OCI-LY1 (cell line): ENCODE measurements around the gene RPS6KA2.

Source experiments
- EZH2 ChIP-seq: fragments of 200-600 bp; sonication (generic), shearing (Covaris generic); IDR thresholded peaks from 2 replicates; pipeline ENCODE4 v1.8.0; 2017; ENCODE audit warnings: borderline replicate concordance, mixed run types, mild to moderate bottlenecking, antibody characterized with exemption, low read length, moderate library complexity, mixed read lengths
- TF ChIP-seq, protein P1 (sequence below): fragments of 200-600 bp; sonication (generic), shearing (Covaris generic); IDR thresholded peaks from 2 replicates; pipeline ENCODE4 v1.5.1; 2017; ENCODE audit warnings: mild to moderate bottlenecking, antibody characterized with exemption, low read length, moderate library complexity, mixed read lengths

DNA sequence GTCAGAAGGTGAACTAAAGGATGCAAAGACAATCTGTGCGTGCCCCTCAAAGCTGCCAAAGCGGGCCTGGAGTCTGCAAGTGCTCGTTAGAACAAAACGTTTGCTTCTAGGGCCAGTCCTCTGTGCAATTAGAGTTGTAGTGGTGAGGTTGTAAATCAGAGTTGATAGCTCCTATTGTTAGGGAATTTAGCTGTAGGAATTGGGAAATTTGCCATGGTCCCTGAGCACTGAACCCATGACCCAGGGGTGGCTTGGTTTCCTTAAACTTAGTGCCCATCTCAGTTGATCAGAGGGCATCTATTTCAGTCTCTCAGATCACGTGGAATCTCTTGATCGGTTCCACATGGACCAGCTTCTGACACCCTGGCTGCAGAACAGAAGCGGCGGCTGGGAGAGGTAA, 18.8 kb upstream of the RPS6KA2 start:
- TF ChIP-seq, protein P1, sequence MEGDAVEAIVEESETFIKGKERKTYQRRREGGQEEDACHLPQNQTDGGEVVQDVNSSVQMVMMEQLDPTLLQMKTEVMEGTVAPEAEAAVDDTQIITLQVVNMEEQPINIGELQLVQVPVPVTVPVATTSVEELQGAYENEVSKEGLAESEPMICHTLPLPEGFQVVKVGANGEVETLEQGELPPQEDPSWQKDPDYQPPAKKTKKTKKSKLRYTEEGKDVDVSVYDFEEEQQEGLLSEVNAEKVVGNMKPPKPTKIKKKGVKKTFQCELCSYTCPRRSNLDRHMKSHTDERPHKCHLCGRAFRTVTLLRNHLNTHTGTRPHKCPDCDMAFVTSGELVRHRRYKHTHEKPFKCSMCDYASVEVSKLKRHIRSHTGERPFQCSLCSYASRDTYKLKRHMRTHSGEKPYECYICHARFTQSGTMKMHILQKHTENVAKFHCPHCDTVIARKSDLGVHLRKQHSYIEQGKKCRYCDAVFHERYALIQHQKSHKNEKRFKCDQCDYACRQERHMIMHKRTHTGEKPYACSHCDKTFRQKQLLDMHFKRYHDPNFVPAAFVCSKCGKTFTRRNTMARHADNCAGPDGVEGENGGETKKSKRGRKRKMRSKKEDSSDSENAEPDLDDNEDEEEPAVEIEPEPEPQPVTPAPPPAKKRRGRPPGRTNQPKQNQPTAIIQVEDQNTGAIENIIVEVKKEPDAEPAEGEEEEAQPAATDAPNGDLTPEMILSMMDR = no peak
- TF ChIP-seq EZH2 = no peak
